Fibroblast of pulmonary artery (primary cell): Measurements from ENCODE around the gene PCDHAC2.

ENCODE experiments used
- DNase-seq: peaks from one replicate; pipeline ENCODE4 v3.0.0-alpha.2; 2010; ENCODE audit warnings: low read depth
- H3K4me3 ChIP-seq: replicated peaks from 2 replicates; pipeline ENCODE4 v1.5.1; 2011; ENCODE audit warnings: low read depth, mild to moderate bottlenecking, control low read depth, low read length, moderate library complexity
- CTCF ChIP-seq: IDR thresholded peaks from 2 replicates; pipeline ENCODE4 v1.5.1; 2011; ENCODE audit warnings: mild to moderate bottlenecking, control low read depth, low read length, inconsistent platforms; ENCODE audit errors: missing control alignments

Gene PCDHAC2, protein sequence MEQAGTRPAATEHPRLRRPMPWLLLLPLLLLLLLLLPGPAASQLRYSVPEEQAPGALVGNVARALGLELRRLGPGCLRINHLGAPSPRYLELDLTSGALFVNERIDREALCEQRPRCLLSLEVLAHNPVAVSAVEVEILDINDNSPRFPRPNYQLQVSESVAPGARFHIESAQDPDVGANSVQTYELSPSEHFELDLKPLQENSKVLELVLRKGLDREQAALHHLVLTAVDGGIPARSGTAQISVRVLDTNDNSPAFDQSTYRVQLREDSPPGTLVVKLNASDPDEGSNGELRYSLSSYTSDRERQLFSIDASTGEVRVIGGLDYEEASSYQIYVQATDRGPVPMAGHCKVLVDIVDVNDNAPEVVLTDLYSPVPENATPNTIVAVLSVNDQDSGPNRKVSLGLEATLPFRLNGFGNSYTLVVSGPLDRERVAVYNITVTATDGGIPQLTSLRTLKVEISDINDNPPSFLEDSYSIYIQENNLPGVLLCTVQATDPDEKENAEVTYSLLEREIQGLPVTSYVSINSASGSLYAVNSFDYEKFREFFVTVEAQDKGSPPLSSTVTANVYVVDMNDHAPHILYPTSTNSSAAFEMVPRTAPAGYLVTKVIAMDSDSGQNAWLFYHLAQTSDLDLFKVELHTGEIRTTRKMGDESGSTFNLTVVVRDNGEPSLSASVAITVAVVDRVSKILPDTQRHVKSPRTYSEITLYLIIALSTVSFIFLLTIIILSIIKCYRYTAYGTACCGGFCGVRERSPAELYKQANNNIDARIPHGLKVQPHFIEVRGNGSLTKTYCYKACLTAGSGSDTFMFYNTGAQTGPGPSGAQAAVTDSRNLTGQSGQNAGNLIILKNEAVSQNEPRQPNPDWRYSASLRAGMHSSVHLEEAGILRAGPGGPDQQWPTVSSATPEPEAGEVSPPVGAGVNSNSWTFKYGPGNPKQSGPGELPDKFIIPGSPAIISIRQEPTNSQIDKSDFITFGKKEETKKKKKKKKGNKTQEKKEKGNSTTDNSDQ

DNA sequence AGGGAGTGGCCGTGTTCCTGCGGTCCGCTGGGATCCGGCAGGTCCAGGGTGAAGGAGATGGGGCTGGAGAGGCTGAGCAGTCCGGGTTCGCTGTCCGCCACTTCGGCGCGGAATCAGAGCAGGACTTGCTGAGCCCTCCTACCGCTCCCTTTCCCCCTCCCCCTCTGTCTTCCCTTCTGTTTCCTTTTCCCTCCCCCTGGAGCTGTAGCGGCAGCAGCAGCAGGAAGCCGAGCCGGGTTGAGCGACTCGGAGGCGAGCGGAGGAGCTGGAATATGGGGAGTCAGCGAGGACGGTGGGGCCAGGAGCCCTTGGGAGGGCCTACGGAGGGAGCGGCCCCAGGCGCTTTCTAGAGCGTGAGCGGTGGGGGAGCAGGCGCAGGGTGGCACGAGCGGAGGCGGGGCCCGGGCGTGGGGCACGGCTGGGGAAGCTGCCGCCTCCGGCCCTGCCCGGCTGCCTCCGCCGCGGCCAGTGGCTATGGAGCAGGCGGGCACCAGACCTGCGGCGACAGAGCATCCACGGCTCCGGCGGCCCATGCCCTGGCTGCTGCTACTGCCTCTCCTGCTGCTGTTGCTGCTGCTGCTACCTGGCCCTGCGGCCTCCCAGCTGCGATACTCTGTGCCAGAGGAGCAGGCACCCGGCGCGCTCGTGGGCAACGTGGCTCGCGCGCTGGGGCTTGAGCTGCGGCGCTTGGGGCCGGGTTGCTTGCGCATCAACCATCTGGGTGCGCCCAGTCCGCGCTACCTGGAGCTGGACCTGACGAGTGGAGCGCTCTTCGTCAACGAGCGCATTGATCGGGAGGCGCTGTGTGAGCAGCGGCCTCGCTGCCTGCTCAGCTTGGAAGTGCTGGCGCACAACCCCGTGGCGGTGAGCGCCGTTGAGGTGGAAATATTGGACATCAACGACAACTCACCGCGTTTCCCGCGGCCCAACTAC lies at the start of gene PCDHAC2:
Gene PCDHAC2 (plus strand): TSS at position 184 of the 933 bp plus-strand sequence. CDS start 291 bp downstream, at position 475.
- no peak for TF ChIP-seq CTCF
- peak; percentile 21 for DNase-seq
- peak within 1 kb of the TSS; percentile 46 for H3K4me3 ChIP-seq

- no peak for DNase-seq
- TF ChIP-seq CTCF: no peak
- no peak overlapping the region for H3K4me3 ChIP-seq
Observed at GRCh38 chr5:140923601-140924000, 42.7 kb upstream of the PCDHAC2 start.

DNA sequence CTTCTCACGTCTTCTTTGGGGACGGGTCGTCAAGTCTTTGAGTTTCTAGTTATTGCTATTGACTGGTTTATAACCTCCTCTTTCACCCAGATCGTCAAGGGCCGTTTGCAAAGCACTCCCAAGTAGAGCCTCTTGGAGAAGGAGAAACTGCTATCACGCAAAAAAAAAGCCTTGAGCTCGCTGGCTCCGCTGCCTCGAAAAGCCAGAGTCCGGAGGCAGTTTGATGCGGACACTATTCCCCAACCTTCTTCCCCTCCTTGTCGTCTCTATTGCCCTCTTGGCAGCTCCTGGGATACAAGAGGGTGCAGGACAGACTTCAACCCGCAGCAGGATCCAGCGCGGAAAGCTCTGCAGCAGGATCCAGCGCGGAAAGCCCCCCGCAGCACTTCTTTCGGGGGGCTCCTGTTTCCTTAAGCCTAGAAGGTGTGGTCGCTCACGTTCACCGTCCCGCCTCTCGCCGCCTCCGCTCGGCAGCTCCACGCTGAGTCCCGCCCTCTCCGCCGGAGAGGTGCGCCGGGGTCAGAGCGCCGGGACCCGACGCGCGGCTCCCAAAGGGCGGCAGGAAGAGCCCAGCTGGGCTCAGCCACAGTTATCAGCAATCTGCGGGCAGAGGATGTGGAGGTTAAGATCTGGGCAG lies 40.4 kb upstream of the PCDHAC2 start, which contains the start of gene PCDHAC1:
Gene PCDHAC1 (plus strand): TSS at position 494 of the 637 bp plus-strand sequence. CDS start 594 bp downstream, outside the sequence.
- H3K4me3 ChIP-seq: peak within 1 kb of the TSS; percentile 36
- DNase-seq: no peak
- TF ChIP-seq CTCF: no peak

DNA sequence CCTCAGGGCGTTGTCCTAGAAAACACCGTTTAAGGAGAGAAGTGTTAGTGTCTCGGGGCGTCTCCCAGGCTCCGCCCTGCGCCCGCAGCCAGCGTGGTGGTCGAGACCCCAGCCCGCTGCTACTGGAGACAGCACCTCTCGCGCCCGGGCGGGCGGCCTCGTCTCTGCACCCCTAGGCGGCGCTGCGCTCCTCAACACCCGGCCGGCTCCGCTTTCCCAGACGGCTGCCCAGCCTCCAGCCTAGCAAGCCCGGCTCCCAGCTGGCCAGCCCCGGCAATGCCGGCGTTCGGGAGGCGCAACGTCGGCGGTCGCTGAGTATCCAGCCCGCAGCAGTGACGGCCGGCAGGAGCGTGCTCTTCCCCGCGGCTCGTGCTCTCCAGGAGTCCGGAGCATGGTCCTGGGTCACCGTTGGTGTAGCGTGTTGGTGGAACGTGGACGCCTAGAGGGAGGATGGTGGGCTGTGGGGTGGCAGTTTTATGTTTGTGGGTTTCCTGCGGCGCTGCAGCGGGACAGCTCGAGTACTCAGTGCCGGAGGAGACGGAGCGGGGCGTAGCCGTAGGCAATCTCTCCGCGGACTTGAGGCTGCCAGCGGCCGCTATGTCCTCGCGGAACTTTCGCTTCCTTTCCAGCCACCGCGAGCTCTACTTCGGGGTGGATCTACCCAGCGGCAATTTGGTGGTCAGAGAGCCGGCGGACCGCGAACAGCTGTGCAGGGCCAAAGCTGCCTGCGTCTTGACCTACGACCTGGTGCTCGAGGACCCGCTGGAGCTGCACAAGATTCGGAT lies 39.6 kb upstream of the PCDHAC2 start:
- peak; percentile 39 for TF ChIP-seq CTCF
- peak overlapping the region; percentile 36 for H3K4me3 ChIP-seq
- peak; percentile 41 for DNase-seq

GRCh38 chr5:140927228-140927573 lies 39.1 kb upstream of the PCDHAC2 start:
- no peak for DNase-seq
- peak overlapping the region; percentile 36 for H3K4me3 ChIP-seq
- no peak for TF ChIP-seq CTCF
